Cardiac fibroblast (primary cell): Measurements from ENCODE around the gene CACNA2D3.

Experiments
- DNase-seq, 2 donors: peaks; one replicate each; pipeline versions ENCODE4 v3.0.0 to v3.0.0-alpha.2; 2010; ENCODE audit warnings: low read depth in 2 of 2
- H3K4me3 ChIP-seq, 2 donors: replicated peaks in 1 of 2; 1 replicate in 1 of 2; 2 replicates in 1 of 2; pipeline ENCODE4 v1.5.1; 2011; ENCODE audit warnings: low read depth in 2 of 2, low read length in 2 of 2, mild to moderate bottlenecking in 2 of 2, moderate library complexity in 1 of 2
- CTCF ChIP-seq: IDR thresholded peaks from one replicate; pipeline ENCODE4 v1.5.1; 2011; ENCODE audit warnings: low read depth, mild to moderate bottlenecking, low read length, inconsistent platforms

Gene CACNA2D3

DNA sequence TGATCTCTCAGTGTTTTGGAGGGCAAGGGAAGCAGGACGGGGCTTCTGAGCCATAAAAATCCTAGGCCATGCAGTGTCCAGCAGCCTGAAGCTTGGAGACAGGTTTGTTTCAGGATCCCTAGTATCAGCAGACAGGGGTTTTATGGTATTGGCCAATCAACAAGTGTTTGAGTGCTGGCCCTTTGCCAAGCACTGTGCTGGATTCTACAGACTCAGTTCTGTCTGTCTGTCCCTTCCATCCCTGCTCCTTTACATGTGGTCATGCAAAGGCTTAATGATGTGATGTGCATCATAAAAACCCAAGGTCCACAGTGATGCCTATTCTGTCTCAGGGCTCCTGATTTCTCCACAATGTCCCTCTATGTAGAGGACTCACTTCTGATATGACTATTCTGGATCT, 621.4 kb downstream of the CACNA2D3 start:
- H3K4me3 ChIP-seq, result no peak overlapping the region
- DNase-seq, result no peak
- TF ChIP-seq CTCF, result no peak

DNA sequence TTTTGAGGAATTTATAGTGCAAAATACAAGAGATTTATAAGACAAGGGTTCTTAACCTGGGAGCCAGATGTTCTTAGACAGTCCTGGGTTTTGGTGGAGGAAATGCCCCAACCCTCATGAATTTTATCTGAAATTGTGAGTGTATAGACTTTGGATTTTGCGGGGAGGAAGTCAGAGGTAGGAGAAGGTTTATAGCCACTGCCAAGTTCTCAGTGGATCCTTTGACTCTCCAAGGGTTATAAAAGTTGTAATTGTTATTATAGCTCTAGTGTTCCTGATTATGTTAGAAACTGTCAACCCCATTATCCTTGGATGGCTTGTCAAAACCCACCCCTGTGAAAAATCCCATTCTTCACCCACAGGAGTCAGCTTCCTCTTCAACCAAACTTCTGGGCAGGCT, 621.9 kb downstream of the CACNA2D3 start:
- no peak overlapping the region for H3K4me3 ChIP-seq
- no peak for DNase-seq
- TF ChIP-seq CTCF, result no peak

GRCh38 chr3:54745843-54746242, 623.5 kb downstream of the CACNA2D3 start:
- TF ChIP-seq CTCF, result no peak
- no peak for DNase-seq
- no peak overlapping the region for H3K4me3 ChIP-seq

DNA sequence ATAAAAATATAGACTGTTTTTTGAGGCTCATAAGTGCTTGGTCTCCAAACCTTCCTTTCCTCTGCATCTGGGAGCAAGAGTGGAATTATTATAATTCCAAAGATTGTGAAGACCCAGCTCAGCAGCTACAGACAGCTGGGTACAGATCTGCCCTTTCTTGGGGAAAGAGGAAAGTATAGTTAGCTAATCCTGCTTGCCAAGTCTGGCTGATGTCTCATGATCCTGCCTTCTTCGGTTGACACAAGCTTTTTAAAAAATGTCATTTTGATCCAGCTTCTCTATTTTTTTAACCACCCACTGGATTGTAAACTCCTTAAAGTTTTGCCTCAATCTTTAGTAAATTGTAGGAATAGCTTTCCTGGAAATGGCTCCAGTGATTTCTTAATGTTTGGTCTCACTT, 624.4 kb downstream of the CACNA2D3 start:
- TF ChIP-seq CTCF, result no peak

GRCh38 chr3:54755756-54756155, 633.4 kb downstream of the CACNA2D3 start:
- no peak for TF ChIP-seq CTCF
- H3K4me3 ChIP-seq, result no peak overlapping the region
- peak in 1 of 2 donors; percentile 27 for DNase-seq

More for the DNA sequence above, 624.4 kb downstream of the CACNA2D3 start:
- no peak overlapping the region for H3K4me3 ChIP-seq
- DNase-seq, result no peak

- no peak for TF ChIP-seq CTCF
- DNase-seq, result peak; percentile 30 to 74
- H3K4me3 ChIP-seq, result no peak overlapping the region
These were observed 634.0 kb downstream of the CACNA2D3 start for GRCh38 chr3:54756330-54756731.

DNA sequence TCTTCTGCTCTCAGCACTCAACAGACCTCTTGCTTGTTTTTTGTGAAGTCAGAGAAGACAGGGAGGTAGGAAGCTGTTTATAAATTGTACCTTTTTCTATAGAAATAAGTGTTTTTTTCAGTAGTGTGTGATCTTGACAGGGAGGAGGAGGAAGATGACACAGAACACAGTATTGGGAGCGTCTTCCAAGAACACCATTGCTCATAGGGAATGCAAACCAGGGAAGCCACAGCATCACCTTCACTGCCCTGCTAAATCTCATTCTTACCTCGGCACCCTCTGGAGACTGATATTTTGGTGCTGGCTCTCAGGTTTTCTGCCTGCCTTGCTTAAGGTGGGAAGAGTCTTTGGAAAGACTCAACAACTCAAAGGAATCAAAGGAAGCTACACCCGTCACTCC, 636.1 kb downstream of the CACNA2D3 start:
- no peak overlapping the region for H3K4me3 ChIP-seq
- TF ChIP-seq CTCF, result no peak
- no peak for DNase-seq
